Stimulated activated CD8-positive, alpha-beta memory T cell treated with anti-CD3 and anti-CD28 coated beads, Interleukin-7, amount 100 ng/mL, for 48 hours (primary cell): ENCODE data around the gene PELI2.

Experiments used
- DNase-seq, 2 donors: peaks; one replicate each; pipeline ENCODE4 v3.0.0-alpha.2; 2020; ENCODE audit warnings: low read depth in 1 of 2; ENCODE audit errors: extremely low read depth in 1 of 2

PELI2 gene

DNA sequence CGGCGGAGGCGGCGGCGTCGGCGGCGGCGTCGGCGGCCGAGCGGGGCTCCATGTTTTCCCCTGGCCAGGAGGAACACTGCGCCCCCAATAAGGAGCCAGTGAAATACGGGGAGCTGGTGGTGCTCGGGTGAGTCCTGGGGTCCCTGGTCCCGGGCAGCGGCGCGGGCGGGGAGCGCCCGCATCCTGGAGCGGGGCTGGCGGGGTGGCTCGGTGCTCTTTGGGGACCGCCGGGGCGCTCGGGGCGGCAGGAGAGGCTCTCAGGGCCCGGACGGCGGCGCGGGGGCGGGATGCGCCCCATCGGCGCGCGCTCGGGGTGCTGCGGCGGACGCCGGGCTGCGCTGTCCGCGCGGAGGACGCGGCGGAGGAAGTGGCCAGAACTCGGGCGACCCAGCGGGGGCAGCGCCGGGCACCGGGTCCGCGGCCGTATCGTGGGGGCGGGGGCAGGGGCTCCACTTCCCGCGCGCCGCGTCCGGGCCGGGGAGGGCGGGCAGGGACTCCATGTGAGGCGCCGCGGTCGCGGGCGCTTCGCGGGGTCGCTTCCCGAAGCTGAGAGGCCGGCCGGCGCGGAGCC lies 485 bp downstream of the PELI2 start:
- DNase-seq: no peak

- DNase-seq: no peak
These were observed 1.2 kb downstream of the PELI2 start for GRCh38 chr14:56119201-56119981.

DNA sequence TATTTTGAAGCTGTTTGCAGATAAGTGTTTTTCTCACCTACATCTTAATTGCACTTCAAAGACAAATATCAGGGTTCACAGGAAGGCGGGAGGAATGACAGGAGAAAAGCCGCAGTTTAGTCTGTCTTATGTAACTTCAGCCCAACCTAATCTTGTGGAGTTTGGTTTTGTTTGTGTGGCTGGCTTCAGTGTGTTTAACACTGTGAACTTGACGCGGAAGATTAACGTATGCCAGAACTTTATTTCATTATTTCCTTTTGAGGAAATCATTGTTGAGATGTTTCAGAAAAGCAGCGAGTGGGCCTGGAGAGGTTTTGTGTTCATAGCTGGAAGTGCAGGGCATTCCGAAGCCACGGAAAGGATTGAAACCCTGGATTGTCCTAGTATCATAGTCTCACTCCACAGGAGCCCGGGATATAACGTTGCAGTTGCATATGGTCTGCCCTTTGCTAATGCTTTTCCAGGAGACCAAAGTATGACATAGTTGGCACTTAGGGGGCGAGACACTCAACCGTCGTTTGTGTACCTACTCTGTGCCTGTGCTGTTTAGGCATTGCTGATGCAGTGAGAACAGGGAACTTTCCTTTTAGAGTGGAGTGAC lies 2.0 kb downstream of the PELI2 start:
- no peak for DNase-seq

GRCh38 chr14:56121816-56122215 lies 3.6 kb downstream of the PELI2 start:
- no peak for DNase-seq

DNA sequence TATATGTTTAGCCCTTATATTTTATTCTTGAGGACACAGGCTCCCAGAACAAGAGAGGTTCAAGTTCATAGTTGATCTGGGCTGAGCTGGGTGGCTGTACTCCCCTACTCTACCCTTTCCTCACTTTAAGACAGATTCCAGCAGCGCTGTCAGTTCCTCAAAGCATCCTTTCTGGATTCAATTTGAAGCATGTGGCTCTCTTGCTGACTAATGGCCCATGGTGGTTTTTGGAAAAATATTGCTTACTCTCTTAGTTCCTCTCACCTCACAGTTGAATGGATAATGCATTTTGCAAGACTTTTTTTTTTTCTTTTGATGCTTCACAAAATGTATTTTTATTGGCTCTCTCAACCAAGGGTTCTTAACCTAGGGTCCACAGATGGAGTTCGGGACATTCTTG lies 4.1 kb downstream of the PELI2 start:
- DNase-seq: no peak

GRCh38 chr14:56124327-56124726 lies 6.1 kb downstream of the PELI2 start:
- DNase-seq: no peak

GRCh38 chr14:56125772-56126636 lies 7.8 kb downstream of the PELI2 start:
- no peak for DNase-seq

DNA sequence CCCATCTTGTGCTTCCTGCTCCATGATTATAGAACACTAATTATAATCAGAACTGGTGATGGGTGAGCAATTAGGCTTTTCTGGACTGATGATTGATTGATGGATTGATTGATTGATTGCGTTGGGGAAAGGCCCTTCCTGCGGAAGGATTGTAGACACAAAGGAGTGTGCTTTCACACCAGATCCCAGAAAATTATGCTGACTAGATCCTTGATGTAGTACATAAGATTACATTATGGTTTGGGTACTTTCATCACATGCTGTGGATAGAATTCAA lies 8.4 kb downstream of the PELI2 start:
- DNase-seq: no peak

- DNase-seq: no peak
These were observed 8.9 kb downstream of the PELI2 start for GRCh38 chr14:56127156-56127555.

DNA sequence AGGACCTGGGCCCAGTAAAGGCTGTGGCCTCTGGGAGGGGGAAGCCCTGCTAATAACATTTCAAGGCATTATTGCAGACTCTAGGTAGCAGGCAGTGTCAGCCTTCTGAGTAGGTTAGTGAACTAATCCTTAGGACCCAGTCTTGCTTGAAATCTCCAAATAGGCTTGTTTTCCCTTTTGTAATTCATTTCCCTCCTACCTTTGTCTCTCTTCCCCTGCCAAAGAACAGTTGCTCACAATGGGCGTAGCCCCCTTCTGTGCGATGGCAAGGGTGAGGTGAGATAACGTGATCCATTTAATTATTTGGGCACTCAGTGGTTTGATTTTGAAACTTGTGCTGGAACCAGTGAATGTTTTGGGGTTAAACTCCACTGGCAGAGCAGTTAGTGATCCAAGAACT lies 10.9 kb downstream of the PELI2 start:
- no peak for DNase-seq

DNA sequence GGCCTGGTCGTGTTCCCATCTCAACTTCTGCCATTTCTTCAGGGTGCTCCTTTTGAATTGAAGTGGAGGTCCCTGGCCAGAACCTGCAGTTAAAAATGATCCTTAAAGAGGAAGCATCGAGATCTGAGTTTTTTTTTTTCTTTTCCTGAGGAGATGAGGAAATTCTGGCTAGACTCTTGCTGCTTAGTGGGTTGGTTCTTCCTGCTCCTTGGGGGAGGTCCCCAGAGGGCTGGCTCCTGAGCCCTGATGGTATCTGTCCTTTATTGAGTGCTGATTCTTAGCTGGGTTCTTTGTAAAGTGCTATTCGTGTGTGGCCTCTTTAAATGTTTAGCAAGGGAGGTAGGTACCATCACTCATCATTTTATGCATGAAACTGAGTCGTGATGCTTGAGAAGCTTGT lies 11.7 kb downstream of the PELI2 start:
- DNase-seq: no peak

DNA sequence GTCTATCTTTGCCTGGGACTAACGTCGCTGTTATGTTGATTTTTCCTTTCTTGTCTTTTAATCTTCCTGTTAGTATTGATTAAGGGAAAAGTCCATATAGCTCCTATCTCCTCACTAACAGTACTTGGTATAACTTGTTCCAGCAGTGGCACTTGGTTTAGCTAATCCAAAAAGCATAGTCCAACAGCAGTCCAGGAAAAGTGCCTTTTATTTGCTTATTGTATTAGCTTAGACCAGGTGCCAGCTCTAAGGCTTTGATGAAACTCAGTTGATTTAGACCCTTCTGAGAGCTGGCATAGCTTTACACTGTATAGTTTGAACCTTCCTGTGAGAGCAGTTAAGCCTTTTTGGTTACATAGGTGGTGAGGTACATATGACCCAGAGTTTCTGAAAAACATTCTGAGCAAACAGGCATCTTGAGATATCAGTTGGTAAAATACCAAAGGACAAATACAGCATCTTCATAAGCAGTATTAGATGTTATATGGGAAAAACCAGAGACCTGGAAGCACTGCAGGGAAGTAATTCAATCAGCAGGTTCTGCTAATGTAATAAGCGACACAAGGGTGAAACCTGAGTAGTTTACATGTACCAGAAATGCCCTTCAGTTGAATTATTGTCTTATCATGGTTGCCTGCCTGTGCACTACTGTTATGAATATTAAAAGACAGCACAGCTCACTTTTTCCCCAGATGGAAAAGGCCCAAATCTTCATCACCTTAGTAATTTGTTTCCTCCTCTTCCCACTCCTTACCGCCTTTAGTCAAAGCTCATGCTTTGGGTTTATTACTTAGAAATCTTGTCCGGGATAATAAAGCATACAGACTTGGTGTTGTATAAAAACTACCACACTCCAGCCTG lies 13.0 kb downstream of the PELI2 start:
- no peak for DNase-seq

DNA sequence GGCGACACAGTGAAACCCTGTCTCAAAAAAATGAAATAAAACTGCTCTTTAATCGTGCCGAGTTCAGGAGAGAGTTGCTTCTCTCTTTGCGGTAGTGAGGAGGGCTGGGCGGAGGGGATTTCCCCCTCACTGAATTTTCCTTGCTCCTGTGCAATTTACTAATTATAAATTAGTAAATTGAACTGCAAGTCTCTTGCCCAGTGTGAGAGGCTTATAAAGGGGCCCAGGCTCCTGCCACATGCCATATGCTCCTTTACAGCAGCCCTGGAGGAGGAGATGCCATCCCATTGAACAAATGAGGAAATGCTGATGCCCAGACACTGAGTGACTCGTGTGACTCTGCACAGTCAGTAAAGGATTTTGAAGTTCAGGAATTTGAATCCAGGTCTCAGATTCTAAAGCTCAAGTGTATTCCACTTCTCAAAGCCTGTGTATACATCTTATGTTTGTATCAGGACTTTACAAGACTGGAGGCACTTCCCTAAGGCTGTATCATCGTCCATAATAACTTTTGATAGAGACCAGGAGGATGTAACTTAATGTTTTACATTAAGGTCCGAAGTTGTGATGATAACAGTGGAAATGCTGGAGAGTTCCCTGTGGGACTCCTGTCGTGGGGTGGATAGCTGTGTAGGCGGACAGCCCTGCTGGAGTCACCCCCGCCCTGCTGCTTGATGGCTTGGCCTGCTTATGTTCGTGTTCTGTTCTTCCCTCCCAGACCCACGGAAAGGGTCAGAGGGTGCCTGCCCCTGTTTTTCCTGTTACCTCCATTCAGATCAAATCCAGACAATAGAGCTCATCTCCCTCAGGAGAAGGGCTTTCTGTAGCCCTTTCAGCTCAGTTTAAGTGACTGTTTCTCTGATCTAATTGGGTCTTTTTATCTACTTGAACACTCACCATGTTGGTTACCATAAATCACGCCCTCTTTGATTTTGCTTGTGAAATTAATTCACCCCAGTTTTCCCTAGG lies 13.9 kb downstream of the PELI2 start:
- DNase-seq: no peak

DNA sequence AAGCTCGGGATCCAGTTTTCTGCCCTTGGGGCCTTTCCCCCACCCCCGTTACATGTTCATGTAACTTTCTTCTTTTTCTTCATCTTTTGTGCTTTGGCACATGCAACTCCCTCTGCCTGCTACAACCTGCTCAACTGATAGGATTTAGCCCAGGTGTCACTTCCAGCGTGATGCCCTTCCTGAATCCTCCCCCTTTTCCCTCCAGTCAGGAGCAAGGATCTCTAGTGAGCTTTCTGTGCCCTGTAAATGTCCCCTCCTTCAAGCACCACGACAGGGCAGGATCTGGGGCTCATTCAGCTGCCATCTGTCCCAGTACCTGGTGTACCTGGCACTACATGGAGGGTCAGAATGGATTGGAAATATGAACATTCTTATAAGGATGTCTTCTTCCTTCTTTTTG lies 15.3 kb downstream of the PELI2 start:
- DNase-seq: no peak

GRCh38 chr14:56135001-56135400 lies 16.8 kb downstream of the PELI2 start:
- DNase-seq: no peak

DNA sequence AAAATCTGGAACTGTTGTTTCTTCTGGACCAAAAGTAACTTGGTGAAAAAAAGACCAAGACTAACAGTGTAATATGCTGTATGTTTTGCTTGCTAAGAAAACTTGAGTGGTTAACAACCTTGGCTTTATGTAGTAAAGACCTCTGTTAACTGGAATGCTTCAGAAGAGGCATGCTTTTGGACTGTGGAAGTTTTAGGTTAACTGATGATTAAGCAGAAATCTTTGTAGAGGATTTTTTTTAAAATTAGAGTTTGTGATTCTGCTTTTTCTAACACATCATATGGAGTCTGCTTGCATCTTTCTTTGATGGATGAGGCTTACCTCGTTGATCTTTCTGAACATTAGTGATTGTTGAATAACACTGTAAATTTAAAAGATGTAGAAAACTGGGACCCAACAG lies 17.5 kb downstream of the PELI2 start:
- DNase-seq: no peak

DNA sequence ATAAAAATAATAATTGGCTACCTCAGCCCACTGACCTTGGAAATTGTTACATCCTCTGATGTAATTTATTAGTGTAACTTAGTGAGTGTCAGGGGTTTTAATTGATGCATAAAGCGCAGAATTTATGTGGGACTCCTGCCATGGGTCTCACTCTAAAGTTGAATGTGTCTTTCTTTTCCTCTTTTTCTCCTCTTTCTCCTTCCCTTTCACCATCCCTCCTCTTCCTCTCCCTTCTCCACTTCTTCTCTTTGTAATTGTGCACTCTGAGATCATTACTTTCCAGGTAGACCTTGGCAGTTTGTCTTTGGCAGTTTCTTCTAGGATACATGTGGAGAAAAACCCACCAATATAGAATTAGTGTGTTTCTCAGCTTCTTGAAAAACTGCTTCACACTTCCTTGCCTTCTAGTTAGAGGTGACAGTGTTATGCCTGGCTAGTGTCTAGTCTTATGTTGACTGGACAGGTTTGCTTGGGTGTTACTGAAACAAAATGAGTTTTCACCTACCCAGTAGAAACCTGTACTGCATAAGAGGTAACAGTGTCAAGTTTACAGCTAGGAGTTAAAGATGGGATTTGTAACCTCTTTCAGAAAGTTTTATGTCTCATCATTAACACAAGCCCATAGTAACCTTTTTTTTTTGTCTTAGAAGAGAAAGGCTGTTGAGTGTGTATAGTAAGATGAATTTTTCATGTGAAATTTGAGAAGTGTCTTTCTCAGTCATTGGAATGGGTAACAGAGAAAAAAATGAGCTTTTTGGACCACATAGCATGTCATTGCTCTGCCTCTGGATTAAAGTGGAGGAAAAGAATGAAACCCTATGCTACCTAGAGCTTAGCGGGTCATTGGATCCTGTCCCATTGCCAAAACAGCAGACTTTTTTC lies 18.6 kb downstream of the PELI2 start:
- no peak for DNase-seq

DNA sequence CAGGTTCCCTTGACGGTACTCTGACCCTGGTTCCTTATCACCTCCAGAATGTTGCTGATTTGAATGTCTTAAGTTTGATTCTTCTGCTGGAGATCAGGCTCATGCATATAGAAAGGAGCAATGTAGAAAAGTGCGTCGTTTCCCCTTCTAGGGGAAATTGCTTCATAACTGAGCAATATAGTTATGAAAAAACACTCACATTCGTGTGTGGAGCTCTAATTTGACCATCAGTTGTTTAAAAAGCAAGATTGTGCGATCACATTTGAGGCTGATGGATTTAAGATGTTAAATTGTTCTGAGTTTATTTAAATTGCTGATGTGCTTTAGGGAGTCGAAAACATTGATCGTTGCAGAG lies 19.2 kb downstream of the PELI2 start:
- DNase-seq: no peak

DNA sequence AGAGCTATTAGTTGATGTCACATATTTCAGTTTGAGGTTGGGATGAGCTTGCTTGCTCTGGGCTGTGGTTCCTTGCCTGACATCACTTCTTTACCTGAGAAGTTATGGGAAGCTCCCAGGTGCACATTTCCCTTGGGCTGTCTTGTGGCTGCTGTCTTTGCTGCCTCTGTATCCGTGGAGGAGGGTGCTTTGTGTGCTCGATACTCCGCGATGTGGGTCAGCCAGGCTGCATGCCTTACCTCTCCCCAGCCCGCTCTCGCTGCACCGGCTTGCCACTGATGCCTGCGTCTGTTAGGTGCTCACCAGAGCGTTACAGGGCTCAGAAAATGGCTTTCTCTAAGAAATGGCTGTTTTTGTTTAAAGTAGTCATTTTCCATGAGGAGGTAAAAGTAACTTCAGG lies 19.6 kb downstream of the PELI2 start:
- DNase-seq: no peak
